Muscle of leg (tissue), 11 donors: ENCODE measurements around the gene TPCN1. TPM values are rescaled to one million over a fixed set of nuclear protein-coding genes. Genes with fewer than 3 reads are reported as not detected.

Experiments used
- DNase-seq: peaks from one replicate; pipeline ENCODE4 v3.0.0; 2013
- H3K27ac ChIP-seq: one replicate; pipeline ENCODE4 v1.5.1; 2013; ENCODE audit warnings: mild to moderate bottlenecking, low read length, control low read depth
- H3K27me3 ChIP-seq: one replicate; pipeline ENCODE4 v1.6.1; 2013; ENCODE audit warnings: low read length; ENCODE audit not compliant: control insufficient read depth, insufficient read depth
- H3K36me3 ChIP-seq: one replicate; pipeline ENCODE4 v1.6.1; 2013; ENCODE audit warnings: low read length; ENCODE audit not compliant: control insufficient read depth, insufficient read depth
- H3K4me1 ChIP-seq: one replicate; pipeline ENCODE4 v1.6.1; 2013; ENCODE audit warnings: low read length; ENCODE audit not compliant: control insufficient read depth, insufficient read depth
- H3K4me3 ChIP-seq: one replicate; pipeline ENCODE4 v1.5.1; 2013; ENCODE audit warnings: low read length, control low read depth
- H3K9me3 ChIP-seq: replicated peaks from 2 replicates; pipeline ENCODE4 v1.6.1; 2013; ENCODE audit warnings: low read depth, low read length; ENCODE audit not compliant: control insufficient read depth
- WGBS: methylation state at CpG from one replicate; pipeline ENCODE4 v1.1.5; 2013; ENCODE audit warnings: missing lambda C conversion rate; ENCODE audit not compliant: insufficient coverage; 5-methylcytosine and 5-hydroxymethylcytosine counted together
- polyA plus RNA-seq, 8 donors: library from polyadenylated mRNA; unstranded; fragments of 120-200 nt; gene quantifications; one replicate each; pipeline versions ENCODE4 v1.2.1 to v1.2.3, GENCODE V29; 2013; ENCODE audit warnings: inconsistent platforms in 1 of 8, low replicate concordance in 1 of 8; ENCODE audit not compliant: insufficient read length in 8 of 8, insufficient read depth in 1 of 8
- total RNA-seq: library from RNA; stranded (reverse); fragments of 120-200 nt; gene quantifications from one replicate; pipeline ENCODE4 v1.2.4, GENCODE V29; 2013

TPCN1 gene
- total and polyA plus RNA-seq, 9 donors, result 17.1 to 46.1 (median 31.4) TPM

GRCh38 chr12:113194971-113195391 lies 26.3 kb upstream of the TPCN1 start:
- 19% methylated on average over 3 of the region's 4 CpGs for WGBS
- no peak for DNase-seq
- Histone ChIP-seq H3K4me3 (no peak overlapping the region), H3K27me3 (no peaks in the 10 kb centered on the region), H3K27ac (peak overlapping the region; percentile 7), H3K36me3 (peaks cover 24% of the 10 kb centered on the region), H3K9me3 (no peaks in the 10 kb centered on the region), H3K4me1 (peaks cover 14% of the 10 kb centered on the region)

- Histone ChIP-seq H3K27ac (no peak overlapping the region), H3K4me1 (peaks cover 14% of the 10 kb centered on the region), H3K4me3 (no peak overlapping the region), H3K27me3 (no peaks in the 10 kb centered on the region), H3K36me3 (peaks cover 21% of the 10 kb centered on the region), H3K9me3 (no peaks in the 10 kb centered on the region)
- no peak for DNase-seq
- no CpG with 5 or more reads among the region's 13 CpGs for WGBS
Measured at GRCh38 chr12:113195598-113195997, 25.7 kb upstream of the TPCN1 start.

GRCh38 chr12:113196582-113196981 lies 24.7 kb upstream of the TPCN1 start:
- Histone ChIP-seq H3K27ac (no peak overlapping the region), H3K4me3 (no peak overlapping the region), H3K9me3 (no peaks in the 10 kb centered on the region), H3K36me3 (peaks cover 11% of the 10 kb centered on the region), H3K27me3 (no peaks in the 10 kb centered on the region), H3K4me1 (peaks cover 14% of the 10 kb centered on the region)
- WGBS, result 66% methylated on average over 4 of the region's 7 CpGs
- no peak for DNase-seq

DNA sequence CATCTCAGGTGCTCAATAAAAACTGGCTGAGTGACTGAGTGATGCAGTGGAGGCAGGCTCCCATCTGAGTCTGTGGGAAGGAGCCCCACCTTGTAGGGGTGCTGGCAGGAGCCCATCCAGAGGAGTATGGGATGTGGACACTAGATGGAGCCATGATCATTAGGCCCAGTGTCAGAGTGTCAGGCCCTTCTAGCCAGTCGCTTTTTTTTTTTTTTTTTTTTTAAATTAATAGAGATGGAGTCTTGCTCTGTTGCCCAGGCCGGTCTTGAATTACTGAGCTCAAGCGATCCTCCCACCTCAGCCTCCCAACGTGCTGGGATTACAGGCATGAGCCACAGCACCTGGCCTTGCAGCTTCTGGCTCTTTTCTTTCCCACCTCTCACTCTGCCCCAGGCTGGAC lies 24.3 kb upstream of the TPCN1 start:
- H3K4me1 ChIP-seq, result peaks cover 14% of the 10 kb centered on the region
- WGBS, result 0% methylated on average over 1 of the region's 4 CpGs
- DNase-seq, result peak; percentile 89
- no peak overlapping the region for H3K27ac ChIP-seq
- no peaks in the 10 kb centered on the region for H3K9me3 ChIP-seq
- no peak overlapping the region for H3K4me3 ChIP-seq
- H3K36me3 ChIP-seq, result peaks cover 7% of the 10 kb centered on the region
- no peaks in the 10 kb centered on the region for H3K27me3 ChIP-seq

- H3K27me3 ChIP-seq, result no peaks in the 10 kb centered on the region
- H3K36me3 ChIP-seq, result peaks cover under 1% of the 10 kb centered on the region
- no peak overlapping the region for H3K27ac ChIP-seq
- no peak overlapping the region for H3K4me3 ChIP-seq
- H3K4me1 ChIP-seq, result peaks cover 14% of the 10 kb centered on the region
- H3K9me3 ChIP-seq, result no peaks in the 10 kb centered on the region
- WGBS, result 100% methylated on average over 3 of the region's 8 CpGs
- no peak for DNase-seq
Measured at GRCh38 chr12:113197518-113198077, 23.7 kb upstream of the TPCN1 start.

GRCh38 chr12:113198296-113198695 lies 23.0 kb upstream of the TPCN1 start:
- WGBS, result no CpG with 5 or more reads among the region's 1 CpG
- H3K27ac ChIP-seq, result no peak overlapping the region
- DNase-seq, result no peak
- no peaks in the 10 kb centered on the region for H3K9me3 ChIP-seq
- no peak overlapping the region for H3K4me3 ChIP-seq
- no peaks in the 10 kb centered on the region for H3K27me3 ChIP-seq
- no peaks in the 10 kb centered on the region for H3K36me3 ChIP-seq
- H3K4me1 ChIP-seq, result peaks cover 14% of the 10 kb centered on the region

DNA sequence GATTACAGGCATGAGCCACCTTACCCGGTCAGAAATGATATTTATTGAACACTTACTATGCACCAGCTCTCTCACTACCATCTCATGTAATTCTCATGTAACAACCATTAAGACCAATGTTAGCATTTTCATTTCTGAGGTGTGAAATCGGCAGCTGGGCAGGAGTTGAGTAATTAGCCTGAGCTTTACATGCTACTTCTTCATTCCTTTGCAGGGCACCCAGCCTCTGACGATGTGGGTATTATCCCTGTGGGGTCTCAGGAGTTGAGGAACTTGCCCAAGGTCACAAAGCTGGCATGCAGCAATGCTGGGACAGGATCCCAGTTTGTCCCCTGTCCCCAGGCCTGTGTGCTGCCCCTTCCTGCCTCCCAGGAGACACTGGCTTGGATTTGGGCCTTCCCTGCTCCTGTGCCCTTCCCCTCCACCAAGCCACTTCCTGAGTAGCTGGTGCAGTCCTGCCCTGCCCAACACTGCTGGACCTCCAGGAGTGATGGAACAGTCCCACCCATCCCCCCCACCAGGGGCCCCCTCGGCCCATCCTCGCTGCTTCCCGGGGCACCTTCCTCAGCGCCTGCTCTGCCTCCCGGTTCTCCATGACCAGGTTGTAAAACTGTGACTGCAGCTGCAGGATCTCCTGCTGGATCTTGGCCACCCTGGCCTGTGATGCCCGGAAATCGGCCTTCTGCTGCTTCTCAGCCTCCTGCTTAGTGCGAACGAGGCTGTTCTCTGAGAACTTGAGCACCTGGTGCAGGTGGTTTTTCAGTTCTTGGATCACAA lies 21.1 kb upstream of the TPCN1 start:
- peaks cover 5% of the 10 kb centered on the region for H3K4me1 ChIP-seq
- no peak overlapping the region for H3K27ac ChIP-seq
- no peaks in the 10 kb centered on the region for H3K9me3 ChIP-seq
- no peaks in the 10 kb centered on the region for H3K36me3 ChIP-seq
- 51% methylated on average over 8 of the region's 12 CpGs for whole genome bisulfite sequencing
- no peak for DNase-seq
- H3K27me3 ChIP-seq, result no peaks in the 10 kb centered on the region
- H3K4me3 ChIP-seq, result no peak overlapping the region

DNA sequence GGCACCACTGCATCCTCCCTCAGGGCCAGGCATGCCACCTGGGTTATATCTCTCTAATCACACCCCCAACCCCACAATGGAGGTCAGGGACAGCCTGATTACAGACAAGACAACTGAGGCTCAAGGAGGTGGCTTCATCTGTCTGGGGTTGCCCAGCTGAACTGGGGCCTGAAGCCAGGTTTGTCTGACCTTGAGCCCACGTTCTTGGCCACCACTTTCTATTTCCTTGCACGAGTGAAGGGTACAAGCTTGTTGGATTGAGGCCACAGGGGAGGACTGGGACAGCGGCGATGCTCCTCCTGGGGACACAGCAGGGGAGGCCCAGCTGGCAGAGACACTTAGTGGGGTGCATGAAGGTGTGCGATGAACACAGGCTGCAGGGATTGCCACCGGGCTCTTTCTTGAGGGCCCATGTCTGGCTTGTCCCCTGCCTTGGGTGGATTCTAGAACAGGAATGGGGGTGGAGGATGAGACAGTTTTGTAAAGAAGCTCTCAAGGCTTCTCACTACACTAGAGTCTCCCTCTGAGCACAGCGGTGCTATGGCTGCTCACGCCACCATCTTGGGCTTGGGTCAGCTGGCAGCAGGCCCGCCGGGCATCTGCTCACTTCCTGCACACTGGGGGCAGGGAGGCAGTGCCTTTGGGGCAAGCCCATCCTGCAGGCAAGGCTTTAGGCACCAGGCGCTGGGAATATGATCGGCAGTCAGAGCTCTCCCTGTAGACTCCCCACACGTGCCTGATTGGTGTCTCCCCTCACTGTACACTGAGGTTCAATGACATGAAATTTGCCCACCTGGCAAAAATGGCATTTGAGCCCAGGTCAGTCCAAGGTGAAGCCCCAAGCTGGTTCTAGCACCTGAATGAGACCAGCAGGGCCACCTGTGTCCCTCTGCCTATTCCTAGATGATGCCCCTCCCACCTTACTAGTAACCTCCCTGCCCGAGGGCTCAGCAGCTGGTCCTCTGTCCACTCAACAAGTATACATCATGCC lies 19.8 kb upstream of the TPCN1 start:
- 69% methylated on average over 12 of the region's 14 CpGs for WGBS
- Histone ChIP-seq H3K4me3 (no peak overlapping the region), H3K27me3 (no peaks in the 10 kb centered on the region), H3K36me3 (no peaks in the 10 kb centered on the region), H3K9me3 (no peaks in the 10 kb centered on the region), H3K27ac (no peak overlapping the region), H3K4me1 (peaks cover 5% of the 10 kb centered on the region)
- no peak for DNase-seq

DNA sequence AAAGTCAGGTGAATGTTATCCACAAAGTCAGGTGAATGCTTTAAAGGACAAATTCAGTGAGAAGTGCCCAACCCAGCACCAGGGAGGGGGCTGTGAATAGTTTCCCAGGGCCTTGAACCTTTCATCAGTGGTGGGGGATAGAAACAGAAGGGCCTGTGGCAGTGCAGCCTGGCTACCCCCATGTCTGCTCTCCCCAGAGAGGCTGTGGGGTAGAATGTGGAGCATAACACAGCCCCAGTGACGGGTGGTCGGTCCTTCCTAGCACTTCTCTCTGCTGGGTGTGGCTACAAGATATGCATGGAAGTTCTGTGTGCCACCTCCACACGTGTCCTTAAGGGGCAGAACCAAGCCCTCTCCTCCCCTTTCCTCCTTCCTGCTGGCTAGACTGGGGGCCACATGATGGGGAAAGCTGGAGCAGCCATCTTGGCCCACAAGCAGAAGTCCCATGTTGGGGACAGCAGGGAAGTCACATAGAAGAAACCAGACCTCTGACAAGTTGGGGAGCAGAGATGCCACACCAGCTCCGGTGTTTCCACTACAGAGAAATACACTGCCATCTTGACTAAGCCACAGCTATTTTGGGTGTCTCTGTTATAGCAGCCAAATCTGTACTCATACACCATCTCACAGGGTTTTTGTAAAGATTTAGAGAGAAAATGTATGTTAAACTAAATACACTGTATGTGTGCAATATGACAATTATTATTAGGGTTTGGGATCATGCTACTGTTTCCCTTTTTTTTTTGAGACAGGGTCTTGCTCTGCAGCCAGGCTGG lies 18.8 kb upstream of the TPCN1 start:
- Histone ChIP-seq H3K27ac (no peak overlapping the region), H3K4me1 (no peaks in the 10 kb centered on the region), H3K36me3 (no peaks in the 10 kb centered on the region), H3K9me3 (no peaks in the 10 kb centered on the region), H3K4me3 (no peak overlapping the region), H3K27me3 (no peaks in the 10 kb centered on the region)
- WGBS, result no CpG with 5 or more reads among the region's 4 CpGs
- DNase-seq, result no peak
